ENCODE data around the gene MYH13. TPM values are rescaled to one million over a fixed set of nuclear protein-coding genes. Genes with fewer than 3 reads are reported as not detected.

Gene MYH13
- total RNA-seq, 1 donor from 2014 or later = not detected

- Histone ChIP-seq H3K4me1 (no peaks in the 10 kb centered on the region), H4K20me1 (ENCODE audit: low read depth) (no peaks in the 10 kb centered on the region), H3K9ac (no peak overlapping the region), H3K36me3 (no peaks in the 10 kb centered on the region), H3K9me3 (ENCODE audit: low read depth) (no peaks in the 10 kb centered on the region), H2AFZ (replicated peaks) (peak overlapping the region; percentile 55), H3K27me3 (no peaks in the 10 kb centered on the region), H3F3A (ENCODE audit: low read depth) (no peaks in the 10 kb centered on the region), H3K4me3 (no peak overlapping the region), H3K27ac (no peak overlapping the region), H3K4me2 (no peak overlapping the region), H3K79me2 (ENCODE audit: low read depth) (no peaks in the 10 kb centered on the region)
- Mint-ChIP-seq H3K4me3 (no peak overlapping the region), H3K4me1 (no peaks in the 10 kb centered on the region), H3K36me3 (no peaks in the 10 kb centered on the region), H3K9me3 (no peaks in the 10 kb centered on the region), H3K27ac (no peak overlapping the region), H3K27me3 (ENCODE audit: insufficient read depth, low read depth) (peaks cover 9% of the 10 kb centered on the region)
- peak; percentile 98 for TF ChIP-seq CTCF (IDR thresholded peaks at IDR 0.05)
- TF ChIP-seq EZH2 (IDR thresholded peaks at IDR 0.05) = no peak
- no peak for TF ChIP-seq EZH2phosphoT487 (IDR thresholded peaks at IDR 0.05)
- peak; percentile 91 for DNase-seq (ENCODE audit: low spot score)
These were observed 45.2 kb downstream of the MYH13 start for GRCh38 chr17:10327640-10328039.

- Histone ChIP-seq H4K20me1 (ENCODE audit: low read depth) (no peaks in the 10 kb centered on the region), H3K4me3 (no peak overlapping the region), H3K27ac (no peak overlapping the region), H3K4me1 (no peaks in the 10 kb centered on the region), H3K36me3 (no peaks in the 10 kb centered on the region), H2AFZ (replicated peaks) (no peak overlapping the region), H3K9me3 (ENCODE audit: low read depth) (no peaks in the 10 kb centered on the region), H3F3A (ENCODE audit: low read depth) (no peaks in the 10 kb centered on the region), H3K4me2 (no peak overlapping the region), H3K79me2 (ENCODE audit: low read depth) (no peaks in the 10 kb centered on the region), H3K27me3 (no peaks in the 10 kb centered on the region), H3K9ac (no peak overlapping the region)
- peaks cover 11% of the 10 kb centered on the region for H3K27me3 Mint-ChIP-seq (ENCODE audit: insufficient read depth, low read depth)
- no peak overlapping the region for H3K4me3 Mint-ChIP-seq
- no peaks in the 10 kb centered on the region for H3K9me3 Mint-ChIP-seq
- H3K4me1 Mint-ChIP-seq = no peaks in the 10 kb centered on the region
- H3K36me3 Mint-ChIP-seq = no peaks in the 10 kb centered on the region
- no peak for DNase-seq (ENCODE audit: low spot score)
- TF ChIP-seq EZH2 (IDR thresholded peaks at IDR 0.05) (no peak), EZH2phosphoT487 (IDR thresholded peaks at IDR 0.05) (no peak), CTCF (IDR thresholded peaks at IDR 0.05) (no peak)
- no peak overlapping the region for H3K27ac Mint-ChIP-seq
These were observed 47.6 kb downstream of the MYH13 start for GRCh38 chr17:10325031-10325695.

GRCh38 chr17:10323812-10324610 lies 48.8 kb downstream of the MYH13 start:
- Histone ChIP-seq H3K9ac (no peak overlapping the region), H3K4me2 (no peak overlapping the region), H3K9me3 (ENCODE audit: low read depth) (no peaks in the 10 kb centered on the region), H3K4me3 (no peak overlapping the region), H3K27me3 (no peaks in the 10 kb centered on the region), H3K4me1 (no peaks in the 10 kb centered on the region), H3F3A (ENCODE audit: low read depth) (no peaks in the 10 kb centered on the region), H3K79me2 (ENCODE audit: low read depth) (no peaks in the 10 kb centered on the region), H2AFZ (replicated peaks) (no peak overlapping the region), H4K20me1 (ENCODE audit: low read depth) (no peaks in the 10 kb centered on the region), H3K27ac (no peak overlapping the region), H3K36me3 (no peaks in the 10 kb centered on the region)
- Mint-ChIP-seq H3K9me3 (no peaks in the 10 kb centered on the region), H3K27me3 (ENCODE audit: insufficient read depth, low read depth) (peaks cover 9% of the 10 kb centered on the region), H3K36me3 (no peaks in the 10 kb centered on the region), H3K27ac (no peak overlapping the region), H3K4me3 (no peak overlapping the region), H3K4me1 (no peaks in the 10 kb centered on the region)
- no peak for DNase-seq (ENCODE audit: low spot score)
- no peak for TF ChIP-seq EZH2 (IDR thresholded peaks at IDR 0.05)
- no peak for TF ChIP-seq CTCF (IDR thresholded peaks at IDR 0.05)
- no peak for TF ChIP-seq EZH2phosphoT487 (IDR thresholded peaks at IDR 0.05)

Data from neural progenitor cell (in vitro differentiated cells).